Bronchial epithelial cell (primary cell): ENCODE results near the gene KCTD20. TPM values are rescaled to one million over a fixed set of nuclear protein-coding genes. Genes with fewer than 3 reads are reported as not detected.

Experiments
- DNase-seq: peaks from one replicate; pipeline ENCODE4 v3.0.0-alpha.2; 2010; ENCODE audit warnings: low read depth
- FAIRE-seq: peaks from 2 replicates; lab custom pipeline; 2011; peaks lifted over from hg19 to GRCh38; lab: Jason Lieb, UNC
- H3K27me3 ChIP-seq: 2 replicates; pipeline ENCODE4 v1.5.1; 2011; ENCODE audit warnings: low read length; ENCODE audit not compliant: control insufficient read depth, insufficient read depth
- H3K36me3 ChIP-seq: 2 replicates; pipeline ENCODE4 v1.5.1; 2011; ENCODE audit warnings: low read length; ENCODE audit not compliant: control insufficient read depth, insufficient read depth
- H3K4me3 ChIP-seq: 2 replicates; pipeline ENCODE4 v1.5.1; 2011; ENCODE audit warnings: mild to moderate bottlenecking, low read depth, low read length, control low read depth
- CTCF ChIP-seq: IDR thresholded peaks from 2 replicates; pipeline ENCODE4 v1.5.1; 2011; ENCODE audit warnings: mild to moderate bottlenecking, moderate library complexity, low read length, control low read depth, inconsistent platforms; ENCODE audit not compliant: insufficient read depth, severe bottlenecking
- total RNA-seq: library from RNA; depleted of rRNA; stranded (reverse); fragments of >200 nt; gene quantifications from 2 replicates; pipeline ENCODE4 v1.2.1, GENCODE V29; 2014

KCTD20 gene
- total RNA-seq, 1 donor from 2014 or later = 26.6 TPM

GRCh38 chr6:36432151-36432671 is 10.6 kb upstream of the KCTD20 start:
- no peak for DNase-seq
- FAIRE-seq = no peak
- no peaks in the 10 kb centered on the region for H3K27me3 ChIP-seq
- no peaks in the 10 kb centered on the region for H3K36me3 ChIP-seq
- H3K4me3 ChIP-seq = no peak overlapping the region
- TF ChIP-seq CTCF = no peak

- no peaks in the 10 kb centered on the region for H3K36me3 ChIP-seq
- no peaks in the 10 kb centered on the region for H3K27me3 ChIP-seq
- no peak for DNase-seq
- no peak for TF ChIP-seq CTCF
- FAIRE-seq = no peak
- no peak overlapping the region for H3K4me3 ChIP-seq
These were observed 6.3 kb upstream of the KCTD20 start for GRCh38 chr6:36436466-36436865.

GRCh38 chr6:36441307-36441894 is 1.4 kb upstream of the KCTD20 start:
- Histone ChIP-seq H3K36me3 (no peaks in the 10 kb centered on the region), H3K27me3 (no peaks in the 10 kb centered on the region), H3K4me3 (no peak overlapping the region)
- no peak for FAIRE-seq
- peak; percentile 99 for DNase-seq
- no peak for TF ChIP-seq CTCF

- DNase-seq = peak; percentile 36
- peak overlapping the region; percentile 95 for H3K4me3 ChIP-seq
- no peak for FAIRE-seq
- H3K36me3 ChIP-seq = no peaks in the 10 kb centered on the region
- no peaks in the 10 kb centered on the region for H3K27me3 ChIP-seq
- no peak for TF ChIP-seq CTCF
These were observed 613 bp upstream of the KCTD20 start for GRCh38 chr6:36442103-36442670.

- peak; percentile 41 for DNase-seq
These were observed 950 bp downstream of the KCTD20 start for GRCh38 chr6:36443471-36444428.

More at GRCh38 chr6:36443471-36444428, 950 bp downstream of the KCTD20 start:
- Histone ChIP-seq H3K36me3 (peaks cover 1% of the 10 kb centered on the region), H3K27me3 (no peaks in the 10 kb centered on the region), H3K4me3 (peak overlapping the region; percentile 95)
- no peak for FAIRE-seq
- TF ChIP-seq CTCF = peak; percentile 27
